GM12873 (cell line): ENCODE results near the gene ALS2.

Source experiments
- CTCF ChIP-seq: IDR thresholded peaks from 2 replicates; pipeline ENCODE4 v1.5.1; 2012; ENCODE audit warnings: low read depth, mild to moderate bottlenecking, moderate library complexity, low read length, control low read depth; ENCODE audit not compliant: insufficient read depth; ENCODE audit errors: missing control alignments

Gene ALS2

GRCh38 chr2:201780674-201781493, at the start of gene ALS2:
TSS of gene ALS2 (minus strand) at chr2:201780933. CDS start at chr2:201768885, 12,048 bp downstream.
- TF ChIP-seq CTCF = no peak

DNA sequence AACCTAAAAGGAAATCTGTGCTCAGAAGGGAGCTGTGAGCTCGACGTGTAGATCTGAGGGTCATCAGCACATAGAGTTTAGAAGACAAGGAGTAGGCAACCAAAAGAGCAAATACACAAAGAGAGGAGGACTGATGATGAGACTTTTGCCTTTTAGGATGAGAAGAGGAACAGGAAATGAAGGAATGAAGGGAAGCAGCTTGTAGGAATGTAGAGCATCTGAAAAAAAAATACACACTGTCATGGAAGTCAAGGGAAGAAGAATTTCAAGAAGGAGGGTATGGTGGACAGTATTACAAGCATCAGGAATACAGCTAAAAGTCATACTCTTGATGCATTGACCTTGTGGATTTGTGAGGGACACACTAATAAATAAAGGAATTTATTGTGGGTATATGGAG, 47.5 kb upstream of the ALS2 start:
- no peak for TF ChIP-seq CTCF

DNA sequence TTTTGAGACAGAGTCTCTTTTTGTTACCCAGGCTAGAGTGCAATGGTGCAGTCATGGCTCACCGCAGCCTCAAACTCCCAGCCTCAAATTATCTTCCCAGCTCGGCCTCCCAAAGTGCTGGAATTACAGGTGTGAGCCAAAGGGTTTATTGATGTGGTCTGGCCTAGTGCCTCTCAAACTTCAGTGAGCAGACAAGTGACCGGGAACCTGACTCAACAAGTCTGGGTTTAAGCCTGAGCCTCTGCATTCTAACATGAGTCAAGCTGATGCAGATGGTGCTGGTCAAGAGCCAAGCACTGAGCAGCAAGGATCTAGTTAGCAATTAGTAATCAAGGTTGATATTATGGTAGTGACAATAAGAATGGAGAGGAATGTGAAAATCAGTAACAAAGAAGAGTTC, 46.9 kb upstream of the ALS2 start:
- TF ChIP-seq CTCF = no peak

- TF ChIP-seq CTCF = no peak
Observed at GRCh38 chr2:201824212-201824611, 43.5 kb upstream of the ALS2 start.

- no peak for TF ChIP-seq CTCF
Observed at GRCh38 chr2:201821080-201821479, 40.3 kb upstream of the ALS2 start.

DNA sequence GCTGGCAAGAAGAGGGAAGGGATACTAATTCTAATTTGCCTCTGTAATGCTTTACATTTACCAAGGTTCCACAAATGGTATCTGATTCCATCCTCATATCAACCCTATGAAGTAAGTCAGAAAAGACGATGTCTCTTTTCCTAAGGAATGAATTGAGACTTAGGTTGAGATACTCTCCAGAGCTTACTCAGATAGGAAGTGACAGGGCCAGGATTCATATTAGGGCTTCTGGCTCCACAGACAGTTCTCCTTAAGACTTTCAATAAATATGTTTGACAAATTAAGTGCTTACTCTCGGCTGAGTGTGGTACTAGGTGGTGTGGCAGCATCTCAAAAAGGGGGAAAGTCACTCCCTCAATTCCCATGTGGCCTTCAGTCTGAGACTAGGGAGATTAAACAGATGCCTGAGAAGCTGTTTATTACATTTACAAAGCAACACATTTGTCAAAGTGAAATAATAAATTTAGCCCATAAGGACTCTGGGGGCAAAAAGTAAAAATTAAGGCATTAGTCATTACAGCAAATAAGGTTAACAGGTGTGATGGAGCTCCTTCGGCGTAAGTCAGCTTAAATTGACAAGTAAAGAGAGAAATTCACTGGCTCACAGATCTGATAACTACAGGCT, 39.8 kb upstream of the ALS2 start:
- no peak for TF ChIP-seq CTCF

GRCh38 chr2:201816657-201817575, 36.2 kb upstream of the ALS2 start:
- no peak for TF ChIP-seq CTCF
